GM19452 (cell line): ENCODE data around the gene KCNMB2.
"Not testable (repeated sequence)": the region's sequence is repeated elsewhere in the genome, so short reads cannot be mapped to it uniquely, and the experiment has no call there.

Experiments
- ATAC-seq: cut with Tn5 transposase; IDR thresholded peaks from one replicate; pipeline ENCODE4 v1.9.1; 2021; ENCODE audit not compliant: unreplicated experiment

Gene KCNMB2

GRCh38 chr3:178536211-178537079, at the start of gene KCNMB2:
Gene KCNMB2 (plus strand): TSS chr3:178536436.
- no peak for ATAC-seq

GRCh38 chr3:178486903-178487302, 49.3 kb upstream of the KCNMB2 start:
- ATAC-seq, result no peak

DNA sequence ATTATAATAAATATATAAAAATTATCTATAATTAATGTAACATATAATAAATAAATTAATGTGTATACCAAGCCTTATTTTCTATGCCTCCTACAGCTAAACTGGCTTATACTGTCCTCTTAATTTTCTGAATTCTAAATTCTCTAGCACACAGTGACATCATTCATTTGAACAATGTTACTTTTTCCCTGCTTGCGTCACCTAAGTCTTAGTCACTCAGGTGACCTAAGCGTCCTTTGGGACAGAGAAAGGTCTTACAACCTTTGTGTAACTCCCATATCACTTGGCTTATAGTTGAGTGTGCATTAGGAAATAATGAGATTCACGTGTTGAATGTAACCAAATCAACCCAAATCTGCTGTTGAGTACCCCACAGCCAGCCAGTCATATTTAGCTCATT, 48.5 kb upstream of the KCNMB2 start:
- no peak for ATAC-seq

DNA sequence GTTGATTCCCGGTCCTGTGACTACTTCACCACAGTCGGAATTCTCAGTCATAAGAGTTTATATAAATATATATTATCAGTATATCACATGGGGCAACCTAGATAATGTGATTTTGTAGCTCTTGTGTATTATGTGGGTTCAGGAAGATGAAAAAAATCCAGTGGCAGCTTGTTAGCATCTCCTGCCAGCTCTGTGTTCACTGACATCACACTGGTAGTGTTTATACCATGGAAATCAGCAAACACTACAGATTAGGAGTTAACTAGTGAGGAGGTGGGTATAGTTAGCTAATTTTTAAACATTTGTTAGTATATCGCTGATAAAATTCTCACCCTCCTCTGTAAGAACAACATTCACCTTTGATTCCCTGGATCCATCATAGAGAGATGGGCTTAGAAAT, 44.5 kb upstream of the KCNMB2 start:
- no peak for ATAC-seq

- ATAC-seq, result no peak
These were observed 43.7 kb upstream of the KCNMB2 start for GRCh38 chr3:178492491-178492890.

DNA sequence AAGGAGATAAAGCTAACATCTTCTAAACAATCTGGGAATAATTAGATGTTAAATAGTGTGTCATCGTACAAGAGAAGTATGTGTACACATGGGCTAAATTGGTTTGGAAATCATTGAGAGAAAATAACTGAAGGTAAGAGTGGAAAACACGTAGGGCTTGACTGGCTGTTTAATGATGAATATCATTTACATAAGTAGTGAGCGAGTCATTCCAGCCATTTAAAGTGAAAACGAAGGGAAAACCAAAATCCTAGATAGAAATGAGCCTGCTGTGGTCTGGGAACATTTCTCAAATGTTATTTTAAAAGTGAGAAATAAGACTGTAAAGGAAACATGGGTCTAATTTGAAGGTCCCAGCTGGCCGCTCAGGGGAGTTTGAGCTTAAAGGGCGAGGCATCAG, 41.9 kb upstream of the KCNMB2 start:
- no peak for ATAC-seq

DNA sequence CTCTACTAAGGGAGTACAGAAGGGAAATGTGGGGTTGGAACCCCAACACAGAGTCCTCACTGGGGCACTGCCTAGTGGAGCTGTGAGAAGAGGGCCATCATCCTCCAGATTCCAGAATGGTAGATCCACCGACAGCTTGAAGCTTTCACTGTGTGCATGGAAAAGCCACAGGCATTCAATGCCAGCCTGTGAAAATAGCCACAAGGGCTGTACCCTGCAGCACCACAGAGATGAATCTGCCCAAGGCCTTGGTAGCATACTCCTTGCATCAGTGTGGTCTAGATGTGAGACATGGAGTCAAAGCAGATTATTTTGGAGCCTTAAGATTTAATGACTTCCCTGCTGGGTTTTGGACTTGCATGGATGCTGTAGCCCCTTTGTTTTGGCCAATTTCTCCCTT, 39.3 kb upstream of the KCNMB2 start:
- no peak for ATAC-seq

DNA sequence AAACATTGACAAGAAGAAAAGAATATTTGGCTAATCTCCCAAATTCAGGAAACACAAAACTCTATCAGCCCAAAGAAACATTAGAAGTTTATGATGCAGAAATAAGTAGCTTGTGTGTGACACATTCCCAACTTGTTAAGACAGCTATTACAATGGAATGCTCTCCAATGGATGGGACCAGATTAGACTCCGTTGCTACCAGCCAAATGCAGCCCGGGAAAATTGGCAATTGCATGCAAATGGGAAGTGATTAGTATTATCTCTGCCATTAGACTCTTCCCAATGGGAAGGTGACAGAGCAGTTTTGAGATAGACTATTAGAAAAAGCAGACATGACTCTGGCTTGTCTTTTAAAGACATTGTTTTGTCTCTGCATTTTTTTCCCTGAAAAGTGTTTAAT, 37.4 kb upstream of the KCNMB2 start:
- ATAC-seq, result no peak

DNA sequence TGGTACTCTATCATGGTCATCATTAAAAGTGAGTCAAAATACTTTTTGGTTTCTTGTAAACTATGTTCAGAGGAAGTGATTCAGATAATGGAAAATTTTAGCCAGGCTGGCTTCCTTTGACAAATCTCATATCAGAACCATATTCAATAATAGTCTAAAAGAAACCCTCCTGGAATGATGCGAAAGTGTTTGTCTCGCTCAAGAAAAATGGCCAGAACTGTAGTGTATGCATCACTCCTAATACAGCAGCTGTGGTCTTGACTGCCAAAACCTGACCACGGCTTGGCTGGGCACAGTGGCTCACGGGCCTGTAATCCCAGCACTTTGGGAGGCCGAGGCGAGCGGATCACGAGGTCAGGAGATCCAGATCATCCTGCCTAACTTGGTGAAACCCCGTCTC, 35.6 kb upstream of the KCNMB2 start:
- ATAC-seq, result no peak

- no peak for ATAC-seq
These were observed 32.1 kb upstream of the KCNMB2 start for GRCh38 chr3:178504128-178504527.

GRCh38 chr3:178505832-178506231, 30.4 kb upstream of the KCNMB2 start:
- no peak for ATAC-seq

DNA sequence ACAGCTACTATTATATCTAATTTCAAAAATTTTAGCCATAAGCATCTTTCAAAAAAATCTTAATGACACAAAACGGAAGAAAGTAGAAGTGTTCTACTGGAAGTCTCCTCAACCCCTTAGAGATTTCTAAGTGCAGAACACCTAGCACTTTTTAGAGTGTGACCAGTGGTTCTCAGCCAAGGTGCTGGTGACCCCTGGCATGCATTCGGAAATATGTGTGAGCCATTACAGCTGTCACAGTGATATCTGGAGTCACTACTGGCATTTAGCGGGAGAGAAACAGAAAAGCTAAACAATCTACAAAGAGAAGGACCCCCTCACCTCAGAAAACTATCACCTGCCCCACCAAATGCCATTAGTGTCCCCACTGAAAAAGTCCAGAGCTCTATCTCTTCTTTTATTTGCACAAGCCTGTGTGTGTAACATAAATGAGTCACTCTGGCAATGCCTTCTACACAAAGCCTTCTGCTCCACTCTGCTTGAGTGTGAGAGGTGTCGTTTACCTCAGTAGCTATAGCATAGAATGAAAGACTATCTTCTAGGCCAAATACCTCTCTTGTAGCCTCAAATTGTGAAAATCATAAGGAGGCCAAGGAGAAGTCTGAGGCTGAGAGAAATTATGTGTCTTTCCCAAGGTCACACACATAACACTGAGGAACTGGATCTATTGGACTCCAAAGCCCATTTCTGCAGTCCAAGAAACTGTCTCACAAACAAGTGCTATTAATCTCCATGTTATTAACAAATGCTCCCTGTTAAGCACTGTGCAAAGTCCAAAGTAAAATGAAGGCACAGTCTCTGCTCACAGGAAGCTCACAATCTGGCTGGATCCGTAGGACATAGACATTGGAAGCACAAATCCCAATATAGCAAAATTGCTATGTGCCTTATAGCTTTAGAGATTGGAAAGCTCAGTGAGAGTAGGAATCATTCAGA, 28.5 kb upstream of the KCNMB2 start:
- ATAC-seq, result no peak

DNA sequence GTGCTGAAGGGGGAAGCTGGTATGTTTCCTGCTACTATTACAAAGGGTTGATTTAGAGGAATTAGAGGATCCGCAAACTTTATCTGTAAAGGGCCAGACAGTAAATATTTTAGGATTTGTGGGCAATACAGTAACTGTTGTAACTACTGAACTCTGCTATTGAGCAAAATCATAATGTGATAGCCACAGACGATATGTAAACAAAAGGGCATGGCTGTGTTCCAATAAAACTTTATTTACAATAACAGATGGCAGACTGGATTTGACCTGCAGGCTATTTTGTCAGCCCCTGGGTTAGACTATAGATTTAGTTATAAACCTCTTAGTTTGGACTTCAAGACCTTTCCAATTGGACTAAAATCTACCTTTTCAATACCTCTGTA, 27.8 kb upstream of the KCNMB2 start:
- no peak for ATAC-seq

GRCh38 chr3:178510496-178510895, 25.7 kb upstream of the KCNMB2 start:
- ATAC-seq, result no peak

GRCh38 chr3:178512647-178513046, 23.6 kb upstream of the KCNMB2 start:
- ATAC-seq, result no peak

DNA sequence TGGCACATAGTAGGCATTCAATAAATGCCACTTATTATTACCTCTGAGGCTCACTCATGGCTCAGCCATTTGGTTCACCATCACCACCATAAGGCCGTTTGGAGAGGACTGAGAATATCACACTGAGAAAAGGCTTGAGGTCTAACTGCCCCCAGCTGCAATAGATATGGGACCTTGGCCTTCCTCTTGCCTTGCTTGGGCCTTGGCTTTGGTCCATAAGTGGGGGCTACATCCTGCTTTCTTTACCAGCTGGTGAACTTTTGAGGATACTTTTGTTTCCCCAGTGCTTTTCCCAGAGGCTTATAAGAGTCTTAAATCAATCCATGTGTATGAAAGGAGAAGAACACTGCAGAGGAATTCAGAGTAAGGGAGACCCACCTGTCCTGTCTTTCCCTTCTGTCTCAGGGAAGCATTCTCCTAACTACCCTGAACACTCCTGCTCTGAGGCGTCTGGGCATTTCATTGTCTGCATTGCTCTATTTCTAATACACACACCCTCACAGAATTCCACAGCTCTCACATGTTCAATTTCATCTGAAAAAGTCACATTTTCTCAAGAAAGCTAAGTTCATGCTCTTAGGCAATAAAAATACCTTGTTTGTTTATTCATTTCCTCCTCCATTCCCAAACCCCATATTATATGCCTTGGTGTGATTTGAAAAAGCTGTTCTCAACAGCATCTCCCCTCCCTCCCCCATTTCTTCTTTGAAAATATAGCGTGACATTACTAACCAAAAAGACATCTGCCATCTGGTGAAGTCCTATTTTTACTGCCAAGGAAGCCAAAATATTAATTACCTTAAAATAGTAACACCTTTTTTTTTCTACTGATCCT, 22.5 kb upstream of the KCNMB2 start:
- ATAC-seq, result no peak

DNA sequence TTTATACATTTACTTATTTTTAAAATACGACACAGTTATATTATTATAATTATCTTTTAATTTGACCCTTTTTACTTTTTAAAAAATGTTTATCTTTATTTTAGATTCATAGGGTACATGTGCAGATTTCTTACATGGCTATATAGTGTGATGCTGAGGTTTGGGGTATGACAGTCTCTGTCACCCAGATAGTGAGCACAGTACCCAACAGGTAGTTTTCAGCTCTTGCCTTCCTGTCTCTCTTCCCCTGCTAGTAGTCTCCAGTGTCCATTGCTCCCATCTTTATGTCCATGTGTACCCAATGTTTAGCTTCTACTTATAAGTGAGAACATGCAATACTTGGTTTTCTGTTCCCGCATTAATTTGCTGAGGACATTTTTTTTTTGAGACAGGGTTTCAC, 21.8 kb upstream of the KCNMB2 start:
- ATAC-seq, result no peak

- not testable (repeated sequence) for ATAC-seq
These were observed 21.0 kb upstream of the KCNMB2 start for GRCh38 chr3:178515076-178515744.

GRCh38 chr3:178517665-178518334, 18.4 kb upstream of the KCNMB2 start:
- no peak for ATAC-seq
